Colon (tissue), 2 donors: ENCODE measurements around the gene NR3C1.

Source experiments
- FAIRE-seq: peaks from 2 replicates; lab custom pipeline; 2012; peaks lifted over from hg19 to GRCh38; lab: Jason Lieb, UNC
- donor health status: control.
- donor health status: control.

NR3C1 gene

DNA sequence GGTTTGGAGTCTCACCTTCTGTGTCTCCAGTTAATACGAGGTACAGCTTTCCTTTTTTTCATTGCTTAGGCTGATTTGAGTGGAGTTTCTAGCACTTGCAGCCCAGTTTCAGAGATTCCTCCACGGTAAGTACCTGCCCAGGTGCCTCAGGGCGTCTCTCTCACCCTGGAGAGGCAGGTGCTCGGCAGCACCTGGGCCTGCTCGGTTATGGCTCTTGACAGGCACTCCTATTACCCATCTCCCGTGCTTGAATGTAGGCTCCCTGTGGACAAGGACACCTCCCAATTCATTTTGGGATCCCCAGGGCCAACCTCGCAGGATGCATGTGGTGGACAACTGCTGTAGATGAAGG lies 144.3 kb downstream of the NR3C1 start:
- FAIRE-seq, result no peak

GRCh38 chr5:143258559-143259253 lies 144.8 kb downstream of the NR3C1 start:
- no peak for FAIRE-seq

GRCh38 chr5:143254819-143255218 lies 148.7 kb downstream of the NR3C1 start:
- no peak for FAIRE-seq

GRCh38 chr5:143251946-143252345 lies 151.5 kb downstream of the NR3C1 start:
- no peak for FAIRE-seq

DNA sequence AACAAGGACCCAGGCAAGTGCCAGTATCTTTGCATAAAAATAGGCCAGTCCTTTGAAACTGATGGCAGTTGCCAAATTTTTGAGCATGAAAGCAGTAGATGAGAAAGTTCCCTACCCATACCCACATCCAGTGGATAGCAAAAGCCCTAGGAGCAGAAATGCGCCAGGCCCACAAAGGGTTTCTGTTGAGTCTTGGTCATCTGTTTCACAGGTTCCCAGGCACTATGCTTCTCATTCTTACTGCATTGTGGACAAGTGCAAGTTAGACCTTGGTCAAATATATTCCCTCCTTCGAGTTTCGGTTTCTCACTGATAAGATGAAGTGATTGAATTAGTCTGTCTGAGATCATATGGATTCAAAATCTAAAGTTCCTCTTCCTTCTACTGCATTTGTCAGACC lies 152.3 kb downstream of the NR3C1 start:
- FAIRE-seq, result no peak

GRCh38 chr5:143249851-143250250 lies 153.6 kb downstream of the NR3C1 start:
- no peak for FAIRE-seq

GRCh38 chr5:143248822-143249579 lies 154.5 kb downstream of the NR3C1 start:
- no peak for FAIRE-seq

DNA sequence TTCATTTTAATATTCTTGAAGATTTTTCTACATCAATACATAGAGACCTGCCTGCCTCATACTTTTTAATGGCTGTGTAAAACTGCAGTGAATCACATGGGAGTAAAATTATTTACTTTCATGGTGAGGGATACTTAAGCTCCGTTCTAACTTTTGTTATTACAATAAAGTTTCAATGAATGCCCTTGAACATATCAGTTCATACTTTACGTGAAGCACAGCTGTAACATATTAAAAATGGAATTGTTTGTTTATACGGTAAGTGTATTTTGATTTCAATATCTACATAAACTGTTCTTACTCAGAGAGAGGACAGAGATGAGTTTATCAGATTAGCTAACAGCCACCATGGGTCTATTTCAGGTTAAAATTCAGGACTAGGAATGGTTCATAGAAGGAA lies 155.1 kb downstream of the NR3C1 start:
- no peak for FAIRE-seq

GRCh38 chr5:143247134-143247815 lies 156.2 kb downstream of the NR3C1 start:
- no peak for FAIRE-seq

DNA sequence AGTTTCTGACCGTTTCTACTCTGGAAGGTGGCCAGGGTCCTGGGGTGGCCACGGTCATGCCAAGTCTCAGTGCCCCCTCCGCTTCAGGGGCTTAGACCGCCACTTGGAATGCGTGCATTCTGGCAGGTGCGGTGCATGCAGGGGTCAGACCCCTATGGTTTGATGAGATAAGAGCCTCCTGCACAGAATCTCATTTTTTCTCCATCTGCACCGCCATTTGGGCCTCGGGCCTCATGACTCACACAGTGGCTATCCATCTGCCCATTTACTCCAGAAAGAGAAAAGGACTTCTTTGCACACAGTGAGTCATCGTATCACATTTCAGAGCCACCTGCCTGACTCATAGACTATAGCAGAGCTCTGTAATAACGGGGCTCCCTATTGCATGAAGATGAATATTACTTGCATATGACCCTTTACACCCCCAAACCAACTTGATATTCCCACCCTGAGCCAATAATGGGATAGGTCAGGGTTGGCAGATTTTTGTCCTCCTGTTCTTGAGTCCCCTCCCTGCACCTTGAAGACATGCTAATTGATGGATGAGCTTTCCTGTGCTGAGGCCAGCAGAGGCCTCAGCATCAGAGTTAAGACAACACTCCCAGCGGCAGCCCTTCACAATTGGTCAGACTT lies 157.4 kb downstream of the NR3C1 start:
- no peak for FAIRE-seq

DNA sequence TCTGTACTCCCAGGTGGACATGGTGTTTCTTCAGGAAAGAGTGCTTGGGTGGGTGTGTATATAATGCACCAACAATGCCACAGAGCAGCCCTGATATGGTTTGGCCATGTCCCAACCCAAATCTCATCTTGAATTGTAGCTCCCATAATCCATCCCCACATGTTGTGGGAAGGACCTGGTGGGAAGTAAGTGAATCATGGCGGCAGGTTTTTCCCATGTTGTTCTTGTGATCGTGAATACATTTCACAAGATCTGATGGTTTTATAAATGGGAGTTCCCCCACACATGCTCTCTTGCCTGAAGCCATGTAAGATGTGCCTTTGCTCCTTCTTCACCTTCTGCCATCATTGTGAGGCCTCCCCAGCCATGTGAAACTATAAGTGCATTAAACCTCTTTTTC lies 158.5 kb downstream of the NR3C1 start:
- no peak for FAIRE-seq

GRCh38 chr5:143244000-143244736 lies 159.3 kb downstream of the NR3C1 start:
- FAIRE-seq, result no peak

- no peak for FAIRE-seq
These were observed 160.4 kb downstream of the NR3C1 start for GRCh38 chr5:143243103-143243502.

GRCh38 chr5:143241892-143242291 lies 161.6 kb downstream of the NR3C1 start:
- FAIRE-seq, result no peak

DNA sequence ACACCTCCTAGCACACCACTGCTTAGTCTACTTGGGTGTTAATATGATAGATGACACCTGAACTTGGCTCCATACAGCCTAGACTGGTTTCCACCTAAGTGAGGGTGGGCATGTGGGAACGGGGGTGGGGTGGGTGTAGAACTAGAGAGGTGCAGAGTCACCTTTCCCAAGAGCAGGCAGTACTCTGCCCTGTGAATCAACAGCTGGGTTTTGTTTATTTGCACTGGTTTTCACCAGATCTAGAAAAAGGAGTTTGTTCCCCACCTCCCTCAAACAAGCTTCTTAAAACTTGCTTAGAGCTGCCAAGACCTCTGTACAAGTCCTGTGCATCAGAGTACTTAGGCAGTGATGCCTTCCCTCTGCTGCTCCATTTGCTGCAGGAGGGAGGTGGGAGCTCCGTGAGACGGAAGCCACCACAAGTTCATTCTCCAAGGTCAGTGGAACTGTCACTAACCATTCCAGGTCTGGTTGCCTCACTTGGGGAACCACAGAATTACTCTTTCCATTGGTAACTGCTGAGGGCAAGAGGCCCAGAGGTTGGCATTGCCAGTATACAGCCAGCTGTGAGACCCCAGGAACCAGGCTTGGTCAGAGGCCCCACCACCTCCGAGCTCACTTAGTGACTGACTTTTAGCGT lies 163.5 kb downstream of the NR3C1 start:
- no peak for FAIRE-seq

- FAIRE-seq, result no peak
These were observed 164.9 kb downstream of the NR3C1 start for GRCh38 chr5:143238620-143239019.

DNA sequence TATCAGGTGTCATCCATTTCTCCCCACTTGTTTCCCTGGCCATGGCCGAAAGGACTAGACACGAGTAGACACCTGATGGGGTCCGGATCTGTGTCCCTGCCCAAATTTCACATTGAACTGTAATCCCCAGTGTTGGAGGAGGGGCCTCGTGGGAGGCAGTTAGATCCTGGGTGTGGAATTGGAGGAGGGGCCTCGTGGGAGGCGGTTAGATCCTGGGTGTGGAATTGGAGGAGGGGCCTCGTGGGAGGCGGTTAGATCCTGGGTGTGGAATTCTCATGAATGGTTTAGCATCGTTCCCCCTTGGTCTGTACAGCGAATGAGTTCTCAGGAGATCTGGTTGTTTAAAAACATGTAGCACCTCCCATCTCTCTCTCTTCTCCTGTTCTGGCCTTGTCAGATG lies 165.8 kb downstream of the NR3C1 start:
- FAIRE-seq, result no peak

DNA sequence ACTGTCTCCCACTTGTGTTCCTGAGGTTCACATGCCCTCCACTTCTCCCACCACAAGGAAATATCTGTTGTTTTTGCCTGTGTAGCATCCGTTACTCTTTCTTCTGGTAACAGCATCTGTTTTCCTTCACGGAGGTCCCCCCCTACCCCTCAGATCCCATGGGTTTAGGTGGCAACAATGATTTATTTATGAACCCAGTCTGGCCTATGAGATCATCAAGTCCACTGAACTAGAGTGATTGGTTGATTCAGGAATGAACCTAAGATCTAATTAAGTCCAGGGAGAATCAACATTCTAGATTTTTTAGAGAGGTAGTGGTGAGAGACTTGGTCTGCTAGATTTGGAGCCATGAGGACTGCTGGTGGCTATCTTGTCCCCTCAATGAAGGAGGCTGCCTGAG lies 166.8 kb downstream of the NR3C1 start:
- FAIRE-seq, result no peak

- no peak for FAIRE-seq
These were observed 168.1 kb downstream of the NR3C1 start for GRCh38 chr5:143235423-143235822.

GRCh38 chr5:143234162-143234842 lies 169.2 kb downstream of the NR3C1 start:
- no peak for FAIRE-seq

DNA sequence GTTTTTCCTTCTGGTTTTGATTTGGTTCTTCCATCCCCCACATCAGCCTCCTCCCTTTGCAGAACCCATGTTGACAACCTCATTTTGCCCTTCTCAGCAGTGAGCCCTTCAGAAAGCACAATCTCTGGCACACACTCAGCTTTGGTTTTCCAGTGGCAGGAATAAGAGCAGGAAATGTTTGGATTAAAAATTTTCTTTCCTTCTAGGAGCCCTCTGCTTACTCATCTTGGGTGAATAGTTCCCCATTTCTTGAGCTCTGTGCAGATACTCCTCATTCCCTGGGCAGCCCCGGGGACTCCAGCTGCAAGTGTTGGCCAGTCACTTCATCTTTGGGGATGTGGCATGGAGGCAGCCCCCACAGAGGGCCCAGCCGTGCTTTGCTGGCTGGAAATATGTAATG lies 170.5 kb downstream of the NR3C1 start:
- FAIRE-seq, result no peak
